MM.1S (cell line): Measurements from ENCODE around the gene KPNB1.

Experiments used
- EZH2phosphoT487 ChIP-seq: fragments of 300-600 bp; sonication (generic); IDR thresholded peaks from 2 replicates; pipeline ENCODE4 v1.6.1; 2018; ENCODE audit warnings: antibody characterized with exemption, low read length
- TF ChIP-seq, protein P1 (sequence below): fragments of 300-600 bp; sonication (generic); IDR thresholded peaks from 2 replicates; pipeline ENCODE4 v1.5.1; 2016; ENCODE audit warnings: antibody characterized with exemption, low read length, mixed read lengths

DNA sequence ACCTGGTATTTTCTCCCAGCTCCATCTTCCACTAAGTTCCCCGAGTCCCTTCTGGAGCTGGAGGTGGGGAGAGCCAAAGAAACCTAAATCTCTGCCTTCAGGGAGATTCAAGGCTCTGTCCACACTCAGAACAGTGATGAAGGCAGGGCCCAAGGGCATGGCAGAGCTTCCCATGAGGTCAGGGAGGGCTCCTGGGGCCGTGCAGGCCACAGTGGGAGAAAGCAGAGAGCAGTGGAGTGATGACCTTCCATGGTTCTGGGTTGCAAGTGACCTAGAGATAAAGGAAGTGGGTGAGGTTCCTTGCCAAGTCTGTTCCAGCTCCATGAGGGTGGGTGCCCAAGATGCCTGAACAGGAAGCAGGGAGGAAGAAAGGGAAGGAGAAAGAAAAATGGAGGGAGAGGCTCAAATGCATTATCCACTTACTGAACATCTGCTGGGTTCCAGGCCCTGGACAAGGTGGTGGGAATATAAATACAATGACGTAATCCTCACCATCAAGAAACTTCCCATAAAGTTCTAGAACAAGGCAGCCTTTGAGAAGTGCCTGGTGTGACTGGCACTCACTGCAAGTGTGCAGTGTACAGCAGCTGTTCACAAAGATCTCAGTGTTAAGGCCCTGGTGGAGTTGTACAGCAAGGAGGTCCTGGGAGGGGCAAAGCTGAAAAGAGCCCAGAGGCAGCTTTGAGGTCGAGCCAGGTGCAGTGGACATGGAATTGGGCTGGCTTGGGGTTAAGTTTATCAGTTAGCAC is 57.5 kb downstream of the KPNB1 start:
- TF ChIP-seq, protein P1, sequence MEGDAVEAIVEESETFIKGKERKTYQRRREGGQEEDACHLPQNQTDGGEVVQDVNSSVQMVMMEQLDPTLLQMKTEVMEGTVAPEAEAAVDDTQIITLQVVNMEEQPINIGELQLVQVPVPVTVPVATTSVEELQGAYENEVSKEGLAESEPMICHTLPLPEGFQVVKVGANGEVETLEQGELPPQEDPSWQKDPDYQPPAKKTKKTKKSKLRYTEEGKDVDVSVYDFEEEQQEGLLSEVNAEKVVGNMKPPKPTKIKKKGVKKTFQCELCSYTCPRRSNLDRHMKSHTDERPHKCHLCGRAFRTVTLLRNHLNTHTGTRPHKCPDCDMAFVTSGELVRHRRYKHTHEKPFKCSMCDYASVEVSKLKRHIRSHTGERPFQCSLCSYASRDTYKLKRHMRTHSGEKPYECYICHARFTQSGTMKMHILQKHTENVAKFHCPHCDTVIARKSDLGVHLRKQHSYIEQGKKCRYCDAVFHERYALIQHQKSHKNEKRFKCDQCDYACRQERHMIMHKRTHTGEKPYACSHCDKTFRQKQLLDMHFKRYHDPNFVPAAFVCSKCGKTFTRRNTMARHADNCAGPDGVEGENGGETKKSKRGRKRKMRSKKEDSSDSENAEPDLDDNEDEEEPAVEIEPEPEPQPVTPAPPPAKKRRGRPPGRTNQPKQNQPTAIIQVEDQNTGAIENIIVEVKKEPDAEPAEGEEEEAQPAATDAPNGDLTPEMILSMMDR = no peak
- no peak for TF ChIP-seq EZH2phosphoT487
